Endodermal cell (in vitro differentiated cells): ENCODE measurements around the gene ELMO1. TPM values are rescaled to one million over a fixed set of nuclear protein-coding genes. Genes with fewer than 3 reads are reported as not detected.

ENCODE experiments used
- DNase-seq: peaks from one replicate; pipeline ENCODE4 v3.0.0-alpha.2; 2017
- H3K27ac ChIP-seq: 2 replicates; pipeline ENCODE4 v1.5.1; 2013; ENCODE audit warnings: mild to moderate bottlenecking, low read depth, low read length, moderate library complexity
- H3K27me3 ChIP-seq: 2 replicates; pipeline ENCODE4 v1.6.1; 2013; ENCODE audit warnings: mild to moderate bottlenecking, low read length, moderate library complexity; ENCODE audit not compliant: insufficient read depth, control insufficient read depth, poor library complexity, severe bottlenecking
- H3K36me3 ChIP-seq: 2 replicates; pipeline ENCODE4 v1.7.0; 2013; ENCODE audit warnings: mild to moderate bottlenecking, low read length, moderate library complexity; ENCODE audit not compliant: control insufficient read depth, insufficient read depth
- H3K4me1 ChIP-seq: one replicate; pipeline ENCODE4 v1.7.0; 2013; ENCODE audit warnings: low read length; ENCODE audit not compliant: control insufficient read depth, insufficient read depth
- H3K4me3 ChIP-seq: 2 replicates; pipeline ENCODE4 v1.5.1; 2013; ENCODE audit warnings: mild to moderate bottlenecking, low read length, moderate library complexity
- H3K9ac ChIP-seq: 2 replicates; pipeline ENCODE4 v1.6.1; 2013; ENCODE audit warnings: mild to moderate bottlenecking, low read length, moderate library complexity; ENCODE audit not compliant: poor library complexity, severe bottlenecking; ENCODE audit errors: extremely low read depth
- H3K9me3 ChIP-seq: 2 replicates; pipeline ENCODE4 v1.6.1; 2013; ENCODE audit warnings: mild to moderate bottlenecking, low read length, moderate library complexity; ENCODE audit not compliant: control insufficient read depth
- H3K27ac Mint-ChIP-seq: 2 replicates; pipeline ENCODE4 v1.8.0; 2020; ENCODE audit warnings: mixed read lengths
- H3K27me3 Mint-ChIP-seq: 2 replicates; pipeline ENCODE4 v1.8.0; 2021; ENCODE audit warnings: mild to moderate bottlenecking, mixed read lengths; ENCODE audit not compliant: insufficient read depth
- H3K36me3 Mint-ChIP-seq: 2 replicates; pipeline ENCODE4 v1.8.0; 2020; ENCODE audit warnings: low read depth, mixed read lengths
- H3K4me1 Mint-ChIP-seq: 2 replicates; pipeline ENCODE4 v1.8.0; 2020; ENCODE audit warnings: mixed read lengths
- H3K4me3 Mint-ChIP-seq: 2 replicates; pipeline ENCODE4 v1.8.0; 2020; ENCODE audit warnings: mild to moderate bottlenecking, moderate library complexity, mixed read lengths
- H3K9me3 Mint-ChIP-seq: 2 replicates; pipeline ENCODE4 v1.8.0; 2020; ENCODE audit warnings: mild to moderate bottlenecking, mixed read lengths
- WGBS, 2 experiments: methylation state at CpG; one replicate each; pipeline versions ENCODE4 v1.1.5 to v1.1.7; 2013; ENCODE audit warnings: missing lambda C conversion rate in 2 of 2, mixed read lengths in 1 of 2; ENCODE audit not compliant: insufficient coverage in 1 of 2, insufficient read length in 1 of 2; 5-methylcytosine and 5-hydroxymethylcytosine counted together
- total RNA-seq, 2 donors: library from RNA; stranded (reverse); fragmentation: NEBNext Ultra II Directional in 1 of 2; extraction: Animal tissue kit (Norgen Biotek cat#: 25700) in 1 of 2; gene quantifications; 2 replicates in 1 of 2; 3 replicates in 1 of 2; pipeline ENCODE4 v1.2.1, GENCODE V29; 2021
- TF ChIP-seq, protein P1 (sequence below): fragments of 200-600 bp; sonication (generic); conservative IDR thresholded peaks from 2 replicates; pipeline ENCODE4 v1.5.0; 2021; ENCODE audit warnings: antibody characterized with exemption, mild to moderate bottlenecking

ELMO1 gene
- total RNA-seq, 2 donors from 2014 or later, result 120 to 131 TPM

GRCh38 chr7:37174460-37174859 is 274.2 kb downstream of the ELMO1 start:
- no peaks in the 10 kb centered on the region for H3K27me3 ChIP-seq
- TF ChIP-seq, protein P1, sequence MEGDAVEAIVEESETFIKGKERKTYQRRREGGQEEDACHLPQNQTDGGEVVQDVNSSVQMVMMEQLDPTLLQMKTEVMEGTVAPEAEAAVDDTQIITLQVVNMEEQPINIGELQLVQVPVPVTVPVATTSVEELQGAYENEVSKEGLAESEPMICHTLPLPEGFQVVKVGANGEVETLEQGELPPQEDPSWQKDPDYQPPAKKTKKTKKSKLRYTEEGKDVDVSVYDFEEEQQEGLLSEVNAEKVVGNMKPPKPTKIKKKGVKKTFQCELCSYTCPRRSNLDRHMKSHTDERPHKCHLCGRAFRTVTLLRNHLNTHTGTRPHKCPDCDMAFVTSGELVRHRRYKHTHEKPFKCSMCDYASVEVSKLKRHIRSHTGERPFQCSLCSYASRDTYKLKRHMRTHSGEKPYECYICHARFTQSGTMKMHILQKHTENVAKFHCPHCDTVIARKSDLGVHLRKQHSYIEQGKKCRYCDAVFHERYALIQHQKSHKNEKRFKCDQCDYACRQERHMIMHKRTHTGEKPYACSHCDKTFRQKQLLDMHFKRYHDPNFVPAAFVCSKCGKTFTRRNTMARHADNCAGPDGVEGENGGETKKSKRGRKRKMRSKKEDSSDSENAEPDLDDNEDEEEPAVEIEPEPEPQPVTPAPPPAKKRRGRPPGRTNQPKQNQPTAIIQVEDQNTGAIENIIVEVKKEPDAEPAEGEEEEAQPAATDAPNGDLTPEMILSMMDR, result no peak
- H3K36me3 Mint-ChIP-seq, result peaks cover 63% of the 10 kb centered on the region
- peaks cover 31% of the 10 kb centered on the region for H3K9me3 ChIP-seq
- no peak overlapping the region for H3K27ac Mint-ChIP-seq
- H3K4me1 ChIP-seq, result no peaks in the 10 kb centered on the region
- H3K27me3 Mint-ChIP-seq, result no peaks in the 10 kb centered on the region
- H3K4me3 Mint-ChIP-seq, result no peak overlapping the region
- no peaks in the 10 kb centered on the region for H3K4me1 Mint-ChIP-seq
- peaks cover 43% of the 10 kb centered on the region for H3K36me3 ChIP-seq
- 94 to 98% methylated on average over 4 to 5 of the region's 5 CpGs for WGBS, 2 experiments
- peaks cover 21% of the 10 kb centered on the region for H3K9me3 Mint-ChIP-seq
- H3K9ac ChIP-seq, result no peak overlapping the region
- no peak overlapping the region for H3K27ac ChIP-seq
- no peak overlapping the region for H3K4me3 ChIP-seq
- no peak for DNase-seq

DNA sequence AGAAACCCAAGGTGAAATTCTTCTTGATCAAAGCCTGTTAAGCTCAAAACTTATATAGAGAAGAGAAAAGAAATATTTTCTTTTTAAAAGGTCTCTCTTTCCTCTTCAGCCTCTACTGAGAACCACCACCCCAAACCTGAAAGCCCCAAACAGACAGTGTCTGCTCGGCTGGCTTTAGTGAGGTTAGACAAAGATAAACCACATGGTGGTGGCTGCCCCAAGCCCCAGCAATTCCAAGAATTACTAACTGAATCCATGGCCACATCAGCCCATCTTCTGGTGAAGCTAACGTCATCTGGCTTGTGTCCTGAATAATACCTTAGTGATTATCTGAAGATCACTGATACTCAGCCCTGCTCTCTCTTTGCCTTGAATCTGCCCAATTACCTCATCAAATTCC is 275.0 kb downstream of the ELMO1 start:
- Mint-ChIP-seq H3K27me3 (no peaks in the 10 kb centered on the region), H3K4me1 (no peaks in the 10 kb centered on the region), H3K9me3 (peaks cover 29% of the 10 kb centered on the region), H3K36me3 (peaks cover 64% of the 10 kb centered on the region), H3K4me3 (no peak overlapping the region), H3K27ac (no peak overlapping the region)
- Histone ChIP-seq H3K9me3 (peaks cover 32% of the 10 kb centered on the region), H3K9ac (no peak overlapping the region), H3K27me3 (no peaks in the 10 kb centered on the region), H3K36me3 (peaks cover 41% of the 10 kb centered on the region), H3K4me3 (no peak overlapping the region), H3K27ac (no peak overlapping the region), H3K4me1 (no peaks in the 10 kb centered on the region)
- WGBS, 2 experiments, result 67 to 92% methylated on average over 1 to 2 of the region's 2 CpGs
- no peak for DNase-seq
- TF ChIP-seq, protein P1, result no peak

DNA sequence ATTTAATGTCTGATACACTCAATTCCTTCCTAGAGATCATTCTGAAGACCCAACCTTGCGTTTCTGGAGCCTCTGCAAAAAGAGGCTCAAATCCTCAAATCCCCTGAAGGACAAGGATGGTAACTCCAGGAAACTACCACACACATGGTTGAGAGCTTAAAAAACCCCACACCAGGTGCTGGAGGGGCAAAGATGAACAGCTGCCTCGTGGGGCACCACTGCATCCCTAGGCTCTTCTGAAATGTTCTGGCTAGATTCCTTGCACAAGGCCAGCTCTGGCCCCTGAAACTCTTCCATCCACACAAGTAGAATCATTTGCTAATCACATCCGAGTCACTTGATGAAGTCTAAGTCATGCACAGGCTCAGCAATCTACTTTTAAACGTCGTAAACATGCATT is 286.6 kb downstream of the ELMO1 start:
- DNase-seq, result no peak
- no peak overlapping the region for H3K9ac ChIP-seq
- Mint-ChIP-seq H3K9me3 (peaks cover 17% of the 10 kb centered on the region), H3K27ac (no peak overlapping the region), H3K4me1 (no peaks in the 10 kb centered on the region), H3K27me3 (no peaks in the 10 kb centered on the region), H3K36me3 (peaks cover 33% of the 10 kb centered on the region), H3K4me3 (no peak overlapping the region)
- H3K27ac ChIP-seq, result no peak overlapping the region
- no peaks in the 10 kb centered on the region for H3K36me3 ChIP-seq
- H3K4me1 ChIP-seq, result no peaks in the 10 kb centered on the region
- no peak overlapping the region for H3K4me3 ChIP-seq
- TF ChIP-seq, protein P1, result no peak
- H3K27me3 ChIP-seq, result no peaks in the 10 kb centered on the region
- no peaks in the 10 kb centered on the region for H3K9me3 ChIP-seq
- WGBS, 2 experiments, result 71 to 100% methylated on average over 1 to 5 of the region's 5 CpGs
